MM.1S (cell line): ENCODE results near the gene TRIM39.

Source experiments
- DNase-seq: peaks from one replicate; pipeline ENCODE4 v3.0.0-alpha.2; 2015
- H2AFZ ChIP-seq: fragments of 300-600 bp; sonication (generic); 2 replicates; pipeline ENCODE4 v1.6.0; 2016; ENCODE audit warnings: antibody characterized with exemption, low read length
- H3F3A ChIP-seq: fragments of 300-600 bp; sonication (generic); 2 replicates; pipeline ENCODE4 v1.6.1; 2016; ENCODE audit warnings: mild to moderate bottlenecking, antibody characterized with exemption, low read length, moderate library complexity, mixed read lengths; ENCODE audit not compliant: insufficient read depth
- H3K27ac ChIP-seq: fragments of 300-600 bp; sonication (generic); 2 replicates; pipeline ENCODE4 v1.5.1; 2016; ENCODE audit warnings: mild to moderate bottlenecking, low read length
- H3K27me3 ChIP-seq: fragments of 300-600 bp; sonication (generic); replicated peaks from 2 replicates; pipeline ENCODE4 v1.6.0; 2016; ENCODE audit warnings: low read length; ENCODE audit not compliant: insufficient read depth
- H3K36me3 ChIP-seq: fragments of 300-600 bp; sonication (generic); replicated peaks from 2 replicates; pipeline ENCODE4 v1.6.1; 2016; ENCODE audit warnings: mild to moderate bottlenecking, low read length, mixed read lengths; ENCODE audit not compliant: insufficient read depth
- H3K4me1 ChIP-seq: fragments of 300-600 bp; sonication (generic); 2 replicates; pipeline ENCODE4 v1.6.1; 2016; ENCODE audit warnings: low read length, mixed read lengths
- H3K4me2 ChIP-seq: fragments of 300-600 bp; sonication (generic); 2 replicates; pipeline ENCODE4 v1.6.0; 2016; ENCODE audit warnings: low read depth, low read length
- H3K4me3 ChIP-seq: fragments of 300-600 bp; sonication (generic); 2 replicates; pipeline ENCODE4 v1.5.1; 2016; ENCODE audit warnings: low read length, mixed read lengths
- H3K79me2 ChIP-seq: fragments of 300-600 bp; sonication (generic); 2 replicates; pipeline ENCODE4 v1.6.1; 2016; ENCODE audit warnings: mixed run types, low read length, mixed read lengths
- H3K9ac ChIP-seq: fragments of 300-600 bp; sonication (generic); 2 replicates; pipeline ENCODE4 v1.6.1; 2016; ENCODE audit warnings: low read length, mixed read lengths
- H3K9me2 ChIP-seq: fragments of 300-600 bp; sonication (generic); replicated peaks from 2 replicates; pipeline ENCODE4 v1.6.1; 2016; ENCODE audit warnings: mild to moderate bottlenecking, low read length, mixed read lengths; ENCODE audit not compliant: insufficient read depth
- H3K9me3 ChIP-seq: fragments of 300-600 bp; sonication (generic); replicated peaks from 2 replicates; pipeline ENCODE4 v1.6.1; 2016; ENCODE audit warnings: mild to moderate bottlenecking, low read length, mixed read lengths; ENCODE audit not compliant: insufficient read depth
- H4K20me1 ChIP-seq: fragments of 300-600 bp; sonication (generic); 2 replicates; pipeline ENCODE4 v1.6.1; 2016; ENCODE audit warnings: mild to moderate bottlenecking, low read length, moderate library complexity, mixed read lengths; ENCODE audit not compliant: insufficient read depth
- CTCF ChIP-seq: fragments of 300-600 bp; sonication (generic); IDR thresholded peaks from 2 replicates; pipeline ENCODE4 v1.5.1; 2016; ENCODE audit warnings: antibody characterized with exemption, low read length, mixed read lengths
- EZH2 ChIP-seq: fragments of 300-600 bp; sonication (generic); optimal IDR thresholded peaks from 2 replicates; pipeline ENCODE3; 2017; ENCODE audit warnings: low read depth, mild to moderate bottlenecking, antibody characterized with exemption, low read length, mixed read lengths
- EZH2phosphoT487 ChIP-seq: fragments of 300-600 bp; sonication (generic); IDR thresholded peaks from 2 replicates; pipeline ENCODE4 v1.6.1; 2018; ENCODE audit warnings: antibody characterized with exemption, low read length

TRIM39 gene

GRCh38 chr6:30319146-30319835, 7.4 kb upstream of the TRIM39 start:
- Histone ChIP-seq H3K4me3 (no peak overlapping the region), H3K79me2 (peaks cover 96% of the 10 kb centered on the region), H3K27ac (no peak overlapping the region), H3F3A (no peaks in the 10 kb centered on the region), H3K4me1 (peaks cover 12% of the 10 kb centered on the region), H3K9ac (no peak overlapping the region), H3K4me2 (no peak overlapping the region), H4K20me1 (peaks cover 3% of the 10 kb centered on the region; the same call in 1 of the 2 replicates), H3K27me3 (no peaks in the 10 kb centered on the region), H3K9me3 (no peaks in the 10 kb centered on the region), H2AFZ (no peak overlapping the region), H3K36me3 (0 out of 2 replicates have a peak, but pooled peaks cover 8% of the 10 kb centered on the region), H3K9me2 (no peaks in the 10 kb centered on the region)
- TF ChIP-seq EZH2phosphoT487 (no peak), EZH2 (no peak), CTCF (no peak)
- no peak for DNase-seq

GRCh38 chr6:30321692-30322388, 4.9 kb upstream of the TRIM39 start:
- H3K27me3 ChIP-seq, result no peaks in the 10 kb centered on the region
- no peak overlapping the region for H3K9ac ChIP-seq
- H3K4me1 ChIP-seq, result peaks cover 17% of the 10 kb centered on the region
- no peaks in the 10 kb centered on the region for H3K36me3 ChIP-seq
- H3F3A ChIP-seq, result peaks cover 11% of the 10 kb centered on the region; the same call in 1 of the 2 replicates
- no peak for TF ChIP-seq CTCF
- no peak for TF ChIP-seq EZH2
- no peak for TF ChIP-seq EZH2phosphoT487
- no peak for DNase-seq
- no peak overlapping the region for H3K4me3 ChIP-seq
- no peak overlapping the region for H3K27ac ChIP-seq
- H3K4me2 ChIP-seq, result no peak overlapping the region
- H3K9me3 ChIP-seq, result no peaks in the 10 kb centered on the region
- H3K79me2 ChIP-seq, result peaks cover 90% of the 10 kb centered on the region
- H3K9me2 ChIP-seq, result no peaks in the 10 kb centered on the region
- no peak overlapping the region for H2AFZ ChIP-seq
- no peaks in the 10 kb centered on the region; the same call in 1 of the 2 replicates for H4K20me1 ChIP-seq

- TF ChIP-seq EZH2phosphoT487, result no peak
- no peak for TF ChIP-seq EZH2
- no peak for TF ChIP-seq CTCF
- Histone ChIP-seq H3K4me3 (no peak overlapping the region), H3K27me3 (no peaks in the 10 kb centered on the region), H3K79me2 (peaks cover 80% of the 10 kb centered on the region), H3K4me1 (peaks cover 17% of the 10 kb centered on the region), H3K9ac (no peak overlapping the region), H3K27ac (no peak overlapping the region), H3K4me2 (no peak overlapping the region), H4K20me1 (no peaks in the 10 kb centered on the region; the same call in 1 of the 2 replicates), H3K36me3 (no peaks in the 10 kb centered on the region), H3K9me3 (no peaks in the 10 kb centered on the region), H2AFZ (no peak overlapping the region), H3K9me2 (no peaks in the 10 kb centered on the region), H3F3A (peaks cover 11% of the 10 kb centered on the region; the same call in 1 of the 2 replicates)
- DNase-seq, result no peak
Observed at GRCh38 chr6:30322527-30323501, 3.9 kb upstream of the TRIM39 start.
